ENCODE measurements around the gene TMCC3. TPM values are rescaled to one million over a fixed set of nuclear protein-coding genes. Genes with fewer than 3 reads are reported as not detected.

The TMCC3 gene
- total RNA-seq, 4 donors from 2014 or later = 9.2 to 39.6 (median 12.4) TPM

DNA sequence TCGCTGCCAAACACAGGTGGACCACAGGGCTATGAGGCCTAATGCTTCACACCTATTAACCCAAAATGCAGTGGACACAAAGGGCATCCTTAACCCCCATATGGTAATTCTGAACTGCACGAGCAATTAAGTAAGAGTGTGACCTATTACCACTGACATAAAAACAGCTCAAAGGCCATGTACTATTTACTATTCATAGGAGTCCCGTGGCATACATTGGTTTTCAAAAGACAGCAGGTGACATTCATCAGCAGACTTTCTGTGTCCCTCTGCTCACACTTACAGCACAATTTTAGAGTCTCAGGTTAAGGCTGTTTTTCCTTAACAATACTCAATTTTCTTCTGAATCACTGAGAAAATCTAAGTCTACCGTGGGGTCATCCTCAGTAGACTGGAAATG is 23.1 kb upstream of the TMCC3 start:
- TF ChIP-seq, protein P1, sequence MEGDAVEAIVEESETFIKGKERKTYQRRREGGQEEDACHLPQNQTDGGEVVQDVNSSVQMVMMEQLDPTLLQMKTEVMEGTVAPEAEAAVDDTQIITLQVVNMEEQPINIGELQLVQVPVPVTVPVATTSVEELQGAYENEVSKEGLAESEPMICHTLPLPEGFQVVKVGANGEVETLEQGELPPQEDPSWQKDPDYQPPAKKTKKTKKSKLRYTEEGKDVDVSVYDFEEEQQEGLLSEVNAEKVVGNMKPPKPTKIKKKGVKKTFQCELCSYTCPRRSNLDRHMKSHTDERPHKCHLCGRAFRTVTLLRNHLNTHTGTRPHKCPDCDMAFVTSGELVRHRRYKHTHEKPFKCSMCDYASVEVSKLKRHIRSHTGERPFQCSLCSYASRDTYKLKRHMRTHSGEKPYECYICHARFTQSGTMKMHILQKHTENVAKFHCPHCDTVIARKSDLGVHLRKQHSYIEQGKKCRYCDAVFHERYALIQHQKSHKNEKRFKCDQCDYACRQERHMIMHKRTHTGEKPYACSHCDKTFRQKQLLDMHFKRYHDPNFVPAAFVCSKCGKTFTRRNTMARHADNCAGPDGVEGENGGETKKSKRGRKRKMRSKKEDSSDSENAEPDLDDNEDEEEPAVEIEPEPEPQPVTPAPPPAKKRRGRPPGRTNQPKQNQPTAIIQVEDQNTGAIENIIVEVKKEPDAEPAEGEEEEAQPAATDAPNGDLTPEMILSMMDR (IDR thresholded peaks at IDR 0.05) = no peak
- DNase-seq (ENCODE audit: low spot score) (no peak), ATAC-seq (ENCODE audit: low FRiP score) (no peak)

DNA sequence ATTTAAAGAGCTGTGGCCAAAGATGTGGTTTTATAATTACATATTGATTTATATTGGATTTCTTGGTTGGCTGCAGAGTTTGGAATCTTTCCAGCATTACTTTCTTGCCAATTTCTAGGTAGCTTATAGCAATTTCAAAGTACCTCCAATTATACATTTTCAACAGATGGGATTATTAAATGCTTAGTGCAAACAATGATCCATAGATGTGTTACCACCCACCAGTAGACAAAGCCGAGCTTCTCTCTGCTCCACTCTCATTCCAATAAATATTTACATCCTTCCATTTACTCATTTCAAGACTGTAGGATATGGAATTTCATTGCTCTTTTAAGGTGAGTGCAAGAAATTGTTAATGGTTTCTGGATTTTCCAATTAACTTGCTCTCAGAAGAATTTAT is 21.6 kb upstream of the TMCC3 start:
- DNase-seq (ENCODE audit: low spot score) = no peak
- TF ChIP-seq, protein P1 (IDR thresholded peaks at IDR 0.05) = no peak
- ATAC-seq (ENCODE audit: low FRiP score) = no peak

DNA sequence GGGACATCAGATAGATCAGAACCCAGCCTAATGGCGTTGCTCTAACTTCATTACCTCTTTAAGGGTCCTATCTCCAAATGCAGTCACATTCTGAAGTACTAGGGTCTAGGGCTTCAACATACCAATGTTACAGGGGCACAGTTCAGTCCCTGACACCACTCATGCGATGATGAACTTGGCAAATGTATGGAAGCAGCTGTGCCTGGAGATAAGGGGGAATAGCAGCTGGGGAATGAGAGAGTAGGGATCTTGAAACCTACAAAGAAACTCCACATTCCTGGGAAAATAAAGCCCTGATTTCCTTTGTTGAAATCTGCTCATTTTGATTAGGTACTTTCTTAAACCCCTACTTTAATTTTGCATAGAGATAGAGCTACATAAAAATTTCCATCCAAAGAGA is 20.5 kb upstream of the TMCC3 start:
- ATAC-seq (ENCODE audit: low FRiP score) (no peak), DNase-seq (ENCODE audit: low spot score) (no peak)
- TF ChIP-seq, protein P1 (IDR thresholded peaks at IDR 0.05) = no peak

DNA sequence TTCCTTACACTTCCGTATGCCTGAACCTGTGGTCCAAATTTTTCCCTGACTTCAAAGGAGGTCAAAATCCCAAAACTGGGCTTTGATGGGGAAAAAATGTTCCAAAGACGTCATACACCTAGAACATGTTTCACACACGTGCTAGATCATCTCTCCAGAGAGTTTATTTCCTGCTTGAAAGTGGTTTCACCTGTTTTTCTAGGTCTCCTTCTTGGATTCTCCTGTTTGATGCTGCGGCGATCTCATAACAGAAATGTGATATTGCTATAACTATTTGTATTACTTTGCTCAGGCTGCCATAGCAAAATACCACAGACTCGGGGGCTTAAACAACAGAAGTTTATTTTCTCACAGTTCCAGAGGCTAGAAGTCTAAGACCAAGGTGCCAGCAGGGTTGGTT is 19.7 kb upstream of the TMCC3 start:
- DNase-seq (ENCODE audit: low spot score) = no peak
- TF ChIP-seq, protein P1 (IDR thresholded peaks at IDR 0.05) = no peak
- ATAC-seq (ENCODE audit: low FRiP score) = no peak

DNA sequence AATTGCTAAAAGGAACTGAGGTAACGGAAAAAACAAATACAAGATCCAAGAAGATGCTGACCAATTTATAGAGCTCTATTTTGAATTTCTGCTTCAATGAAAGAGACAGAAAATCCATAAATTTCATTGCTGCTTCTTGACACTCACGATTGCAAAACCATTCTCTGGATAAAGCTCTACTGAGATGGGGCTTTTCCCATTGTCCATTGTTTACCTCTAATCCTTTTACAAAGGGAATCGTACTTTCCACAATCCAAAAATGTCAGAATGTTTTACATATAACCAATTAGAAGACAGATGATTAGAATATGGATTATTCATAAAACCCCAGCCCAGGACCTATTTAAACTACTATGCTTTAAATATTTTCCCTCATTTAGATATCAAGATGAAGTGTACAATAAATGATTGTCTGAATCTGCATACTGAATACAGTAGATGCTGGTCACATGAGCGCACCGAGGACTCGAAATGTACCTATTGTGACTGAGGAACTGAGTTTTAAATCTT is 16.7 kb upstream of the TMCC3 start:
- no peak for DNase-seq (ENCODE audit: low spot score)
- no peak for ATAC-seq (ENCODE audit: low FRiP score)
- TF ChIP-seq, protein P1 (IDR thresholded peaks at IDR 0.05) = no peak

DNA sequence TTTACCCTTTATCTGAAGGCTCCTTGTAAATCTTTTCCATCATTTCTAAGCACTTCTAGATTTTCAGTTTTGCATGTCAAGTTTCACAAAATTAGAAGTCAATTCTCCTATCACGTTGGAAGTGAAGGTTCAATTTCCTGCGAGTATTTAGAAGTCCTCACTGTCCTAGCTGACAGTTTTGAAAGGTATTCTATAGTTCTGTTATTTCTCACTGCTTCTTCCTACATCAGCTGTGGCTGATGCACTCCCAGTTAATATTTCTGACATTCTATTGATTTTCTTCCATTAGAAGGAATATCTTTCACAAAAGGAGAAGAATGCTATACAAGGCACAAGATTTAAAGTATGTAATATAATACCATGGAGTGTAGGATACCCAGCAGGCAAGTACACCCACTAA is 15.8 kb upstream of the TMCC3 start:
- TF ChIP-seq, protein P1 (IDR thresholded peaks at IDR 0.05) = no peak
- ATAC-seq (ENCODE audit: low FRiP score) (no peak), DNase-seq (ENCODE audit: low spot score) (no peak)

DNA sequence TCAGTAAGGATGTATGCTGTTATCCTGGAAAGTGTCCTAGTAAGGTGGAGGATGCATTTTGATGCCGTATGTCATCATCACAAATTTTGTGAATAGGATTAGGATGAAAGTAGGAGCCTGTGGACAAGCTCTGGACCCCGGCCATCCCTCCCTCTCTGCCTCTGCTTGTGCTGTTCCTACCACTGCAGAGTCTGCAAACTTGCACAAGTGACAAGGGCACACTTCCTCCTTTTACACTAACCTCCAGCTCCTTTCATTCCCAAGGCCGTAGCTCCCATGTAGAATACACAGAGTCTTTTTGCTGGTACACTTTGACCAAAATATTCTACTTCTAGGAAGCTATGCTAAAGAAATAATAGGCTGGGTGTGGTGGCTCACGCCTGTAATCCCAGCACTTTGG is 13.3 kb upstream of the TMCC3 start:
- ATAC-seq (ENCODE audit: low FRiP score) (no peak), DNase-seq (ENCODE audit: low spot score) (no peak)
- TF ChIP-seq, protein P1 (IDR thresholded peaks at IDR 0.05) = no peak
